DMS53 treated with DMSO at 0.1 percent for 48 hours (cell line): Measurements from ENCODE around the gene NMNAT2.
"Not testable (repeated sequence)": the region's sequence is repeated elsewhere in the genome, so short reads cannot be mapped to it uniquely, and the experiment has no call there.

Experiments used
- DNase-seq: peaks from one replicate; lab custom pipeline; 2025; ENCODE audit not compliant: unreplicated experiment; lab: John Stamatoyannopoulos, UW

NMNAT2 gene

DNA sequence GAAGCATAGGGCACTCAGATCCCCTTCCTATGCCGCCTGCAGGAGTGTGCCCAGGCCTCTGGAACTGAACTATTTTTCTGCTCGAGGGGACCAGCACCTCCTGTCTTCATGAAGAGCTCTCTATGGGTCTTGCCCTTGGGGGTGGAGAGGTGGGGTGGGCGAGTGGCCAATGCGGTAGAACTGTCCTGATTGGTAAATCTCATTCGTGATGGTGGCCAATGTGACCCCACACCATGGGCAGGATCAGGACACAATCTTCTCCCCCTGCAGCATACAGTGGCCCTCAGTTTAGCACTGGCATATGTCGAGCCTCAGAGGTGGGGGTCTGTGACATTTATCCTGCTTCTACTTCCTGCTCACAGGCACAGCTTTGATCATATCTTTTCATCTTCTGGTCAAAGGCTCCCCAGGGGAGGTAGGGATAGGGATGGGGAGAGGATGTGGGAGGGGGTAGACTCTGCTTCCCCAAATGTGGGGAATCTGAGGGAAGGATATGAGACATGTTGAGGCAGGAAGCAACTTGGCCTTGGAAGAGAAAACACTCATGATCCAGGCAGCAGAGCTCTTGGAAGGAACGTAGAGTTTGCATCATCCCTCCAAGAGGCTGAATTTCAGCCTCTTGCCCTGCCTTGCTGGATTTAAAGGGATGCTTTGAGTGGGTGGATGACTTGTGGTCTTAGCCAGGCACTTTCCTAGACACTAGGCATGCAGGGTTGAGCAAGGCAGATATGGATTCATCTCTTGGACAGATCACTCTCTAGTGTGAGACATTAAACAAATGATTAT, 150.3 kb downstream of the NMNAT2 start:
- no peak for DNase-seq

DNA sequence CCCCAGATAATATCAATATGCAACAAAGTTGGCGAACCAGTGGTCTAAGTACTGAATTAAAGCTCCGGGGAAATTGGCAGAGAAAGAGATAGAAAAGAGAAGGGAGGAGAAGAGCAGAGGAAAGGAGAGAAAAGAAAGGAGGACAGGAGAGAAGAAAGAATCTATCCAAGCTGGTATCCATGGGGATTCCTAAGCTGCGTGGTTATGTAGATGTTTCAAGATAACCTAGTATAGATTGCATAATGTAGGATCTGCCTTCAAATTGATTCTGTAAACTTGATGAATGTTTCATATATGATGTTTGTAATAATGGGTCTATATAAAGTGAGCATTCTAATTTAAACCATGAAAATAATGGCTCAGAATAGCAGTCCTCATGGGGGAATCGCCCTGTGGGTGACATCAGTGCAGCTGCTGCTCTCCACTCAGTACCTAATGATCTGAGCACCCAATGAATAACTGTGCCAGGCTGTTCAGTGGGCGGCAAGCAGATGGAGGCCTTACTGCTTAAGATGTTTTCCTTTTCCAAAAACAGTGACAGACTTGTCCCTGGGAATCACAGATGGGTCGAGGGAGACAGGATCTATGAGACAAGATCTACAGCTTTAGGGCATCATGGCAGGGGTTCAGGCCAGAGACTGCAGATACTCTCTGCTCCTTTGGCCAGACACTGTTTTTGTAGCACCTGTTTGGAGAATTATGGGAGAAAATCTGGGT, 154.1 kb downstream of the NMNAT2 start:
- no peak for DNase-seq

DNA sequence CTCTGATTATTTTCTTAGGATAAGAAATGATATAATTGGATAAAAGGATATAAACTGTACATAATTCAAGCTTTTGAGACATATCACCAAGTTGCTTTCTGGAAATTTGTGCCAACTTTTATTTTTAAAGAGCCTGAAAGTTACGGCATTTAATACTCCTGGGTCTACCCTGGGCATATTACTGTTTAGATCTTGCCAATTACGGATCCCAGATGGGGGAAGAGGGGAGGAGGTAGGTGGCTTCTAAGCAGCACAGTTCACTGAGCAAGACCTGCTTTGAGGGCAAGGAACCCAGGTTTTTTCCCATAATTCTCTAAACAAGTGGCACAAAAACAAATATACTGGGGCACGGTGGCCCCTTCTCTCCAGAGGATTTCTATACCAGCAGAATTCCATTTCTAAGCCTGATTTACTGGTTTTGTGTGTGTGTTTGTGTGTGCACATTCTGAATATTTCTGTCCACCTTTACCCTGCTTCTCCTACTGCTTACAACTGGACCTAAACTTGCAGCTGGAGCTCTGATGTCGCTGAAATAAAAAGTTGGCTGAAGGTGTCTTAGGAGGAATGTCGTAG, 155.5 kb downstream of the NMNAT2 start:
- DNase-seq: no peak

DNA sequence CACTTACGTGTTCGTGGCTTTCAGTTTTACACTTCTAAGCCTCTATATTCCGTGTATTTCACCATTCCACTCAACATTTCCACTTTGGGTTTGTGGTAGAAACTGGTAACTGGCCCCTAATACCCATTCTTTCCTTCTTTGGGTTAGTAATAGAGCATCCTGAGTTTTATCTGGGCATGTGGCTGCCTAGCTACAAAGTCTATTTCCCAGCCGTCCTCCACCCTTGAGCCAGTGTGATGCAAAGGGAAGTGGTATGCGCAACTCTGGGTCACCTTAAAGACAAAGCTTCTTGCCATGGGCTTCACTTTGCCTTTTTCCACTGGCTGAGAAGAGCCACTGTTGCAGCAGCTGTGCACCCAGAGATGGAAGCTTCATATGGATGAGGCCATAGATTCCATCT, 158.3 kb downstream of the NMNAT2 start:
- no peak for DNase-seq

DNA sequence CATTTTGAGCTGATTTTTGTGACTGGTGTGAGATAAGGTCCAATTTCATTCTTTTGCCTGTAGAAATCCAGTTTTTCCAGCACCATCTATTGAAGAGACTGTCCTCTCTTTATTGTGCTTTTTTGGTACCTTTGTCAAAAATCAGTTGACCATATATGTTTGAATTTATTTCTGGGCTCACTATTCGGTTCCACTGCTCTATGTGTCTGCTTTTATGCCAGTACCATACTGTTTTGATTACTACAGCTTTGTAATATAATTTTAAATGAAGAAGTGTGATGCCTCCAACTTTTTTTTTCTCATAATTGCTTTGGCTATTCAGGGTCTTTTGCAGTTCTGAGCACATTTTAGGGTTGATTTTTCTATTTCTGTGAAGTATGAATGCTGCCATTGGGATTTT, 163.1 kb downstream of the NMNAT2 start:
- DNase-seq: no peak

DNA sequence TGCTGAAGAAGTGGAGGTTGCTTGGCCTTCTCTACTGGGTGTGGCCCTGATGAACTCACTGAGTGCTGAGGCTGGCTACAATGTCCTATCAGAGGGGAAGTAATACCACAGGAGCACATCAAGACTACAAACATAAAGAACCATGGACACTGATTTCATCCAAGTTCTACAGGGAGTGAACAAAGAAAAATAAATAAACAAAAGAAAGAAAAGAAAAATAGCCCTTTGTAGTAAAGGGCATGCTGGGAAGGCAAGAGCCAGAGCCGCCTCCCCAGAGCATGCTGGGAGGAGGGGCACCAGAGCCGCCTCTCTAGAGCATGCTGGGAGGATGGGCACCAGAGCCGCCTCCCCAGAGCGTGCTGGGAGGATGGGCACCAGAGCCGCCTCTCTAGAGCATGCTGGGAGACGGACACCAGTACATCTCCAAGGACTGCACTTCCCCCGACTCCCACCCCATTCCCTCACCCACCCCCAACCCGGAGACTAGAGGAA, 166.2 kb downstream of the NMNAT2 start:
- DNase-seq: no peak

DNA sequence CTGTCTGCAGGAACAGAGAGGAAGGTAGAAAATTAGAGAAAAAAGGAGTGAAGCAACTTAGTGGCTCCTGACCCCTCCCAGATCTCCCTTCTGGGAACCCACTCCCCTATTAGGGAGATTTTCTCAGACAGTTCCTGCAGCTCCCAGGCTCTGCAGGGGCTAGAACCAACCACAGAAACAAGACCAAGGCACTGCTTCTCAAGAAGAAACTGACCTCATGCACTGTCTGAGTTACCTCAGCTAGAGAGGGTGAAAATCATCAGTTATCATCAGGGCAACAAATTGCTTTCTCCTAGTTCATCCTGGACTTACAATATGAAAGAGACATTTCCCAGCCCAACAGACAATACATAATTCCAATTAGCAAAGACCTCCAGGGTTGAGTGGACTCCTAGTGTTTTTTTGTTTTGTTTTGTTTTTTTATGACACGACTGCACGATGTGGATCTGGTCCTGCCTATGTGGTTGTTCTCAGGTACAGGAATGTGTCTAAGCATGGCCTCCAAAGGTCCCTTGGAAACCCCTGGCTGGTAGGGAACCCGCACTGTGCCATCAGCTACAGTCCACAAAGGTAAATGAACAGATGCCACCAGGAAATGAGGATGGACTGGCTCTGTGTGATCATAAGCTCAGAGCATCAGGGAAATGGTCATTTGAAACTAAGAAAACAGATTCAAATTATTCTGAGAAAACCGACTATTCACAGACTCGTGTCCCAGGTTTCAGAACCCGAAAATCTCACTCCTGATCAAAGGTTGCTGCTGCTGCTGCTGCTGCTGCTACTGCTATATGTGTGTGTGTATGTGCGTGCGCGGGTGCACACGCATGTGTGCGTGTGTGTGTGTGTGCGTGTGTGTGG, 166.8 kb downstream of the NMNAT2 start:
- DNase-seq: no peak

DNA sequence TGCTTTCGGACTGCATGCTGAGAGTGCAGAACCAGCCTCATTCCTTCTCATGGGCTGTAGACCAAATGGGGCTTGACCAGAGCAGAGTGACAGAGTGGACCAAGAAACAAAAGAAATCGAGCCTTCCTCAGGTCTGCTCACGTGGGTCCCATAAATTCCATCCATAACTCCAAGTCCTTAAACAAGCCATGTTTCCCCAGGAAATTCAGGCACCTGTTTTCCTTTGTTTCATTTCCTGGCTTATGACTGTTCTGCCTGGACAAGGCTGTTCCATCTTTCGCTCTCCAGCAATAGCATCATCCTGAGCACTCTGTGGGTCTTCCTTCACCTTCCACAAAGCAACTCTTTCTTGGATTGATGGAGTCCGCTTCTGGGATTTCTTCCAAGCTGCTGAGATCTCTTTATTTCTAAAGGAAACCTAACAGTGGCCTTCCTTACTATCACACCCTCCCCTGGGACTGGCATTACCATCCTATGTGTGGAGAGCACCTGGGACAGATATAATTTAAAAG, 168.2 kb downstream of the NMNAT2 start:
- no peak for DNase-seq

DNA sequence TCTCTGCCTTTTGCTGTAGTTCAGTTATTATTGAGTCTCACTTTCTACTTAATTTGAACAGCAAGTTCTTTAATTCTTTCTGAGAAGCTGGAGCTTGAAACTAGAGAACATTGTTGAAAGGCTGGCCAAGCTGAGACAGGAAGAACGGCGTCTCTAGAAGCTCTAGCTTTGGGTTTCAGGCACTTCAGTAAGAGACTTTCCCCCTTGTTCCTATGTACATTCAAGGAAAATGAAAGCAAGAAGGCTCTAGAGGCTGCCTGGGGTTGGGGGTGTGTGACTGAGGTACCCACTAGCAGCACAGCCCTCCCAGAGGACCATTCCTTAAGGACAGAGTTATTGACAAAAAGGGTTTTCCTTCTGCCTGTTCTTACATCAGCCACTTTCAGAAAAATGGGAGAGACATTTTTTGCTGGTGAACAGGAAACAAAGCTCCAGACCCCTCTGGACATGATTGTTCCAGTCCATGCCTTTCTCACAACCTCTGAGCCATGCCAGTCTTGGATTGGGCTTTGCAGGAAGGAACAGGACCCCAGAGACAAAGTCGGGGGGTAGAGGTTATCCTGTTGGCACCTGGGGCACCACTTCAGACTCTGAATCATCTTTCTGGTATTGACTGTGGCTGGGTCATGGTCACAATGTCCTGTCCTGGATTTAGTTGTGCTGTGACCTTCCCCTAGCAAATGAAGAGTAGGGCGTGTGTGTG, 169.0 kb downstream of the NMNAT2 start:
- DNase-seq: no peak

DNA sequence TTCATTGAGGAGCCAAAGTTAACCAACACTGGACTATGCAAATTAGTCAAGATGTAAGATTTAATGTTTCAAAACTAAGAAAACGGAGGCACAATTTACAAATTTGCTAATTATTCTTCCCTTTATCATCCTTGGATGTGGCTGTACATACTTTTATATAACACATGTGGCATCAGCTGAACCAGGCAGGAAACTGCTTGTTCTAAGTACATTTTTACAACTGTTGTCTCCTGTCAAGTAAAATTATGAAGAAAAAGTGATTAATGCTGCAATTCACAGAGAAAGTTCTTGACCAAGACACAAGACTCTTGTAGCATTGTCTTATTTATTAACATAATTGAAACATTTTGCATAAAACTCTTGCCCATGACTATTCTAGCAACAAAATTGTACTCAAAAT, 170.2 kb downstream of the NMNAT2 start:
- no peak for DNase-seq

DNA sequence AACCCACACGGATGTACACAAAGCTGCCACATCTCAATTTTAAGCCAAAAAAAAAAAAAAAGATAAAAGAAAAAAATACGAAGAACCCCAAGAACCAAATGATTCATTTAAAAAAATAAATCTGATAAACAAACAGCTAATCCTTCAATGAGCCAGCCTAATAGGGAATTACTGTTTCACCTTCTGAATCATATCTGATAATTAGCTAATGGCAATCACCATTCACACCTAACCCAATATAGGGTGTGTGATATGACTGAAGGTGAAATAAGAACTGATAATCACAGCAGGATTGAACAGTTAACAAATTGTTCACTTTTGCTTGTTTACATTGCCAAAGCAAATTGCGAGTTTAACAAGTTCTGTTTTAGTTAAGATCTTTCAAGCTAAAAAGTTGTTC, 170.7 kb downstream of the NMNAT2 start:
- DNase-seq: no peak

DNA sequence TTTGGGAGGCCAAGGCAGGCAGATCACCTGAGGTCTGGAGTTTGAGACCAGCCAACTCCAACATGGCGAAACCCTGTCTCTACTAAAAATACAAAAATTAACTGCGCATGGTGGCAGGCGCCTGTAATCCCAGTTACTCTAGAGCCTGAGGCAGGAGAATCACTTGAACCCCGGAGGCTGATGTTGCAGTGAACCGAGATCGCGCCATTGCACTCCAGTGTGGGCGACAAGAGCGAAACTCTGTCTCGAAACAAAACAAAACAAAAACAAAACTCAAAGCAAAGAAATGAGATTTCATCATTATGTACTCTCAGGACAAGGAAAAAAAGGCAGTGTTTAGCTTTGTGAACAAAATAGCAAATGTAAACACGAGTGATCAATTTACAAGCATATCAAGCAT, 171.1 kb downstream of the NMNAT2 start:
- no peak for DNase-seq

DNA sequence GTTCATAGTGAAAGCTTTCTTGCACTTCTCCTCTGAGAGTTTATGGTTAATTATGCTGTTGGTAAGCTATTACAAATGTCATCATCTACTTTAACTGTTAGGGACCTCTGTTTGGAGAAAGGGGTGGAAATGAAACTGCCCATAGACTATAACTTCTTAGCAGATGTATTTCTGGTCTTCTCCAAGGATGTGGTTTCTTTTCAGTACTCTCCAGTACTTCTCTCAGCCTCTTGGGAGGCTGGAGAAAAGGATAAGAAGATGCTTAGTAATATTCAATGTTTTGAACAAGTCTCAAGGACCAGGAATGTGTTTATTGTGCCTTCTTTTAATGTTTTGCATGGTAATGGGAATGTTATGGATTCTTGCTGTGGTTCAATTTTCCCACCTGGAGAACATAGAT, 171.7 kb downstream of the NMNAT2 start:
- DNase-seq: no peak

DNA sequence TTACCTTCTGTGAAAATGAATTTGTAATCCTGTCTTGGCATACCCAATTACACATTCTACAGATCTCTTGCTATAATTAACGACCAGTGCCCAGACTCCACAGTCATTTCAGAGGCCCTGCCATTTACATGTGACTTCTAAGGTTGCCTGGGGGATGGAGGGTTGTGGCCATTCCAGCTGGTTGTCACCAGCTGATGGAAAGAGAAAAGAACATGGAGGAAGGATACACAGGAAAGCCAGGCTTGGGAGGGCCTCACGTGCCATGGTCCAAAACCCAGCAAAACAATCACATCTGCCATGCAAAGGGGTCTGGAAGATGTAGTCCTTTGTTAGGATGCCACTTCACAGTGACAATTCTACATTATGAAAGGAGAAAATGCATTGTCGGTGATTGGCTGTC, 172.8 kb downstream of the NMNAT2 start:
- no peak for DNase-seq

DNA sequence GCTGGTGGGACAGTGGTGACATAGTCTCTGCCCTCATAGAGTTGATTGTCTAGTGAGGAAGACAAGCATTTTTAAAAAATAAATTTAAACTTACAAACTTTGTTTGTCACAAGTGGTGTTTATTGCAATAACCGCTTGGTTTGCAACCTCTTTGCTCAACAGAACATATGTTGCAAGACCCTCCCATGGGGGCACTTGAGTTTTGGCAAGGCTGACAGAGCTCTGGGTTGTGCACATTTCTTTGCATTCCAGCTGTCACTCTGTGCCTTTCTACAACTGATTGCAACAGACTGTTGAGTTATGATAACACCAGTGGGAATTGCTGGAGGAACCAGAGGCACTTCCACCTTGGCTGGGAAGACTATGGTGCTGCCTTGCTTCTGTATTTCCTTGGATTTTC, 173.7 kb downstream of the NMNAT2 start:
- DNase-seq: no peak

DNA sequence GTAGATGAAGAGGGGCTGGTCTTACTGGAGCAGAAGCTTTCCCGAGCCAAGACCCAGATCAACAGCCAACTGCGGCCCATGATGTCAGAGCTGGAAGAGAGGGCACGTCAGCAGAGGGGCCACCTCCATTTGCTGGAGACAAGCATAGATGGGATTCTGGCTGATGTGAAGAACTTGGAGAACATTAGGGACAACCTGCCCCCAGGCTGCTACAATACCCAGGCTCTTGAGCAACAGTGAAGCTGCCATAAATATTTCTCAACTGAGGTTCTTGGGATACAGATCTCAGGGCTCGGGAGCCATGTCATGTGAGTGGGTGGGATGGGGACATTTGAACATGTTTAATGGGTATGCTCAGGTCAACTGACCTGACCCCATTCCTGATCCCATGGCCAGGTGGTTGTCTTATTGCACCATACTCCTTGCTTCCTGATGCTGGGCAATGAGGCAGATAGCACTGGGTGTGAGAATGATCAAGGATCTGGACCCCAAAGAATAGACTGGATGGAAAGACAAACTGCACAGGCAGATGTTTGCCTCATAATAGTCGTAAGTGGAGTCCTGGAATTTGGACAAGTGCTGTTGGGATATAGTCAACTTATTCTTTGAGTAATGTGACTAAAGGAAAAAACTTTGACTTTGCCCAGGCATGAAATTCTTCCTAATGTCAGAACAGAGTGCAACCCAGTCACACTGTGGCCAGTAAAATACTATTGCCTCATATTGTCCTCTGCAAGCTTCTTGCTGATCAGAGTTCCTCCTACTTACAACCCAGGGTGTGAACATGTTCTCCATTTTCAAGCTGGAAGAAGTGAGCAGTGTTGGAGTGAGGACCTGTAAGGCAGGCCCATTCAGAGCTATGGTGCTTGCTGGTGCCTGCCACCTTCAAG, 174.8 kb downstream of the NMNAT2 start:
- no peak for DNase-seq

DNA sequence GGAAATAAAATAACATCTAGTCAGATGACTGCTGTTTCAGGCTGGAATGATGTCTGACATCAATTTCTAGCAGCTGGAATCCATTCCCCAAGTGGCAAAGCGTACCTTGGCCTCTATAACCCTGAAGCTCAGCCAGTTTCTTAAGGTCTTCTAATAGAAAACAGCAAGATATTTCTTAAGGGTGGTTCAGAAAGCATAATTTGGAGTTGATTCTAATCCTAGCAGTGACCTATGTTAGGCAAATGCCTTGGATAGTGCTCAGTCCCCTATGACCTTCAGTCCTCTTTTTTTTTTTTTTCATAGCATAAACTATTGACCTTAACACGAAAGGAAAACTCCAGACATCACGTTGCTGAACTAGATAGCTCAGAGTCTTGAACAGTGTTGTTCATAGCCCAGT, 175.6 kb downstream of the NMNAT2 start:
- DNase-seq: no peak

DNA sequence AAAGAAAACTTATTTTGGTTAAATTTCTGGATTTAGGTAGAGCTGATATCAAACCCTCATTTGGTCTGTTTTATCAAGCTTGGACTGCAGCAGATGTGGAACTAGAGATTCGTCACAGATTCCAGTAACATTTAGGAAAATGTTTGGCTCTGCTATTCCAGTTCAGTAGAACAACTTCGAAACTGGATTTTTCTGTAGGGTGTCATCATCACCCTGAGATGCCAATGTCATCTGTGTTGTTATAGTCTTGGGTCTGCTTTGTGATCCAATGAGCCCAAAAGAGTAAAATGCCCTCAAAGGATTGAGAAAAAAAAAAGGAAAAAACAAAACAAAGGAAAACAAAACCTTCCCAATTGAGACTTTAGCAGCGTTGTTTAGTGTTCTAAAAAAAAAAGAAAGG, 176.7 kb downstream of the NMNAT2 start:
- no peak for DNase-seq

DNA sequence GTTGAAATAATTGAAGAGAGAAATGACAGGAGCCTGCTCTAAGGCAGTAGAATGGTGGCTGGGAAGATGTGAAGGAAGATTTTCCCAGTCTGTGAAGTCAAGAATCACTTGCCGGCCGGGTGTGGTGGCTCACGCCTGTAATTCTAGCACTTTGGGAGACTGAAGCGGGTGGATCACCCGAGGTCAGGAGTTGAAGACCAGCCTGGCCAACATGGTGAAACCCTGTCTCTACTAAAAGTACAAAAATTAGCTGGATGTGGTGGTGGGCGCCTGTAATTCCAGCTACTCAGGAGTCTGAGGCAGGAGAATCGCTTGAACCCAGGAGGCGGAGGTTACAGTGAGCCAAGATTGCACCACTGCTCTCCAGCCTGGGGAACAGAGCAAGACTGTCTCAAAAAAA, 177.3 kb downstream of the NMNAT2 start:
- DNase-seq: not testable (repeated sequence)

DNA sequence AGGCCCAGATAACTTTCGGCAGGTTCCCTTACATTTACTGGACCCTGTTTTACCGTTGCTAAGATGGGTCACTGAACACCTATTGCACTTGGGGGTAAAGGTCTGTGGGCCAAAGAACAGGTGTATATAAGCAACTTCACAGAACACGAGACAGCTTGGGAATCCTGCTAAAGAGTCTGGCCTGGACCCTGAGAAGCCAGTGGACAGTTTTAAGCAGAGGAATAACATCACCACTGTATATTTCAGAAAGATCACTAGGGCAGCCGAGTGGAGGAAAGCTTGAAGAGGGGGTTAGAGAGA, 177.7 kb downstream of the NMNAT2 start:
- DNase-seq: no peak
